HG03045 (cell line): ENCODE data around the gene MED4.

Source experiments
- ATAC-seq: cut with Tn5 transposase; IDR thresholded peaks from one replicate; pipeline ENCODE4 v1.9.1; 2021; ENCODE audit warnings: mild to moderate bottlenecking, moderate library complexity; ENCODE audit not compliant: unreplicated experiment

The MED4 gene

DNA sequence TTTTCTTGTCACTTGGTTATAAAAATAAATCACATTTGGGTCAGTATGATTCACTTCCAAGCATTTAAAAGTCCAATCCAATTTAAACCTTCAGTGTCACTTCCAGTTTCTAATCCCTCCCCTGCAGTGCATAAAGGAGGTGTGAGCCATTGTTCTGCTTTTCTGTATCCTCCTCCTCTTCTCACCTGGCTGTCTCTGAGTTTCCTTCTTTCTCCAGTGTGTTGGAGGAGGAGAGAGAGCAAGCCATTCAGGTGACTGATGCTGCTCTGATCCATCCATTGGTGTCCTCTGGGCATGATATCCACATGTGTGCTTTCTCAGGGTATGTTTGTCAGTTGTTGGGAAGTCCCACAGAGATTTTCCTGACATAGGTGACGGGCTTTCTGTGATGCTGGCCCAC, 56.1 kb downstream of the MED4 start:
- ATAC-seq = no peak

DNA sequence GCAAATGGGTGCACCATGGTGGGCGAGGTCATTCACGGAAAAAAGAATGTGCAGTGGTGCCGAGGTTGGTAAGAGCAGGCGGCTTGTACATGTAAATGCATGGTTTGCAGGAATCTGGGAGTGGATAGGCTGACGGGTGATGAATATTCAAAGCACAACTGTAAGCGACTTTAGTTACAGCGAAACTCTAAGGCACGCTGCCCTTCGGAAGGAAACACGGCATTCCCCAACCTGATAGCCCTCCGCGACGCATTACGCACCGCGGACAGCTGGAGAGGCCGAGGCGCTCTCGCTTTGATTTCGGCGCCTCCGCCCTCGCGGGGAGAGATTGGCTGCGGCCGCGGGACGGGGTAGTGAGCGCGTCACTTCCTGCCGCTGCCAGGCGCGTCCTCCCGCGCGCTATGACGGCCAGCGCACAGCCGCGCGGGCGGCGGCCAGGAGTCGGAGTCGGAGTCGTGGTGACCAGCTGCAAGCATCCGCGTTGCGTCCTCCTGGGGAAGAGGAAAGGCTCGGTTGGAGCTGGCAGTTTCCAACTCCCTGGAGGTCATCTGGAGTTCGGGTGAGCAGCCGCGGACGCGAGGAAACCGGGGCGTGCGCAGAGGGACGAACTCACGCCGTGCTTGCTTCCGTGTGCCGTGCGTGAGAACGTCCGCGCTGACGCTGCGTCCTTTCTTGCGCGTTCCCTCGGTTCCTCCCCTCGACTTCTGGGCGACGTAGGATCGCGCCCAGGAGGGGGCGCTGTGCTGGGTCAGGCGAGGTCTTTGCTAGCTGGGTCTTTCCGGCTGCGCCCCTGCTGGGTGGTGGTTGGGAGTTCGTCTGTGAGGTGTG, 57.3 kb downstream of the MED4 start, which contains the start of gene NUDT15:
Gene NUDT15, plus strand, starts transcription at position 381 of the 828 bp plus-strand sequence. Its CDS starts 21 bp downstream, at position 402.
- peak; percentile 92 for ATAC-seq

DNA sequence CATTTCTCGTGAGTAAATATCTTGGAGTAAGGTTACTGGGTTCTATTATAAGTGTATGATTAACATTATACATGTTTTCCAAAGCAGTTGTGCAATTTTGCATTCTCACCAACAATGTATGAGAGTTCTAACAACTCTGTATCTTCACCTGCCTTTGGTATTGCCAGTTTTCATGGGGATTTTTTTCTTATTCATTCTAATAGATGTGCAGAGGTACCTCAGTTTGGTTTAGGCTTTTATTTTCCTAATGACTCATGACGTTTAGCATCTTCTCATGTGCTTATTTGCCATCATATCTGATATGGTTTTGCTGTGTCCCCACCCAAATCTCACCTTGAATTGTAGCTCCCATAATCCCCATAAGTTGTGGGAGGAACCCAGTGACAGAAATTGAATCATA, 65.0 kb downstream of the MED4 start:
- ATAC-seq = no peak

DNA sequence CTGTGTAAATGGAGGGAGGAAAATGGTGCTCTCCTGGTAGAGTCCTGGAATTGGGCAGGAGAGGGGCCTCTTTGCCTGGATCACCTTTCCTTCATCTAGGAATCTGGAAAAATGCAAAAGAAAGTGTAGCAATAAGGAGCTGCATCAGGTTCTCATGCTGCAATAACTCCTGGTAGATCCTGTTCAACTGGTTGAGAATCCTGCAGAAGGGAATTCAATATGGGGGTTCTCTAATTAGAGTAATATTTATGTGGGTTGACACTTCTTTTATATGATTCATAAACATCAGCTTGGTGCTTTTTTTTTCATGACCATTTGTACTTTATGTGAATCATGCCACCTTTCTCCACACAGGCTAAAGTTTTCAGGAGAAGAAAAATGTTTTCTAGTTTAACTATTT, 66.8 kb downstream of the MED4 start:
- ATAC-seq = no peak
